SK-N-SH (cell line): Measurements from ENCODE around the gene HMGXB3.
A peak's percentile ranks its signal among the peaks of the same experiment; 100 is the strongest.

ENCODE experiments used
- CTCF ChIP-seq: fragments of 200-600 bp; sonication (generic); IDR thresholded peaks from 2 replicates; pipeline ENCODE4 v1.6.1; 2017; ENCODE audit warnings: antibody characterized with exemption, mild to moderate bottlenecking, moderate library complexity
- GABPA ChIP-seq: IDR thresholded peaks from 2 replicates; pipeline ENCODE4 v1.4.0; 2012; ENCODE audit warnings: low read depth, mild to moderate bottlenecking
- MXI1 ChIP-seq: IDR thresholded peaks from 2 replicates; pipeline ENCODE4 v1.6.1; 2012; ENCODE audit warnings: mild to moderate bottlenecking, low read depth, low read length, improper control_type of control experiment
- POLR2AphosphoS5 ChIP-seq: IDR thresholded peaks from 2 replicates; pipeline ENCODE4 v1.6.1; 2012; ENCODE audit warnings: low read depth, low read length
- SMC3 ChIP-seq: IDR thresholded peaks from 2 replicates; pipeline ENCODE4 v1.6.1; 2012; ENCODE audit warnings: low read depth, low read length, improper control_type of control experiment
- TAF1 ChIP-seq: IDR thresholded peaks from 2 replicates; pipeline ENCODE4 v1.6.1; 2012; ENCODE audit warnings: low read depth, mild to moderate bottlenecking, low read length, moderate library complexity, borderline replicate concordance
- YY1 ChIP-seq: IDR thresholded peaks from 2 replicates; pipeline ENCODE4 v1.4.0; 2012; ENCODE audit warnings: low read depth, mild to moderate bottlenecking

GRCh38 chr5:150001660-150002486 lies 1.3 kb downstream of the HMGXB3 start:
- no peak for TF ChIP-seq YY1
- no peak for TF ChIP-seq TAF1
- TF ChIP-seq CTCF, result peak; percentile 68
- TF ChIP-seq POLR2AphosphoS5, result no peak
- peak; percentile 40; the same call in 1 of the 2 replicates for TF ChIP-seq SMC3
- peak; percentile 43; the same call in 1 of the 2 replicates for TF ChIP-seq MXI1
- no peak for TF ChIP-seq GABPA
